ENCODE data around the gene PPP1R9B.
A peak's percentile ranks its signal among the peaks of the same experiment; 100 is the strongest.

The PPP1R9B gene

GRCh38 chr17:50103252-50103651, 47.2 kb downstream of the PPP1R9B start:
- no peak for DNase-seq (ENCODE audit: low read depth)

- DNase-seq (ENCODE audit: low read depth): no peak
These were observed 48.1 kb downstream of the PPP1R9B start for GRCh38 chr17:50102164-50102991.

- DNase-seq (ENCODE audit: low read depth): no peak
These were observed 48.9 kb downstream of the PPP1R9B start for GRCh38 chr17:50101346-50102163.

- no peak for DNase-seq (ENCODE audit: low read depth)
These were observed 49.5 kb downstream of the PPP1R9B start for GRCh38 chr17:50100921-50101345.

GRCh38 chr17:50100480-50100883, 50.0 kb downstream of the PPP1R9B start:
- no peak for DNase-seq (ENCODE audit: low read depth)

GRCh38 chr17:50099003-50099402, 51.5 kb downstream of the PPP1R9B start:
- no peak for DNase-seq (ENCODE audit: low read depth)

GRCh38 chr17:50098583-50098982, 51.9 kb downstream of the PPP1R9B start:
- DNase-seq (ENCODE audit: low read depth): no peak

- DNase-seq (ENCODE audit: low read depth): no peak
These were observed 52.6 kb downstream of the PPP1R9B start for GRCh38 chr17:50097926-50098325.

- DNase-seq (ENCODE audit: low read depth): no peak
These were observed 53.0 kb downstream of the PPP1R9B start for GRCh38 chr17:50097455-50097854.

- no peak for DNase-seq (ENCODE audit: low read depth)
These were observed 53.7 kb downstream of the PPP1R9B start for GRCh38 chr17:50096758-50097157.

GRCh38 chr17:50096092-50096491, 54.4 kb downstream of the PPP1R9B start:
- DNase-seq (ENCODE audit: low read depth): no peak

GRCh38 chr17:50095626-50096037, 54.8 kb downstream of the PPP1R9B start:
- DNase-seq (ENCODE audit: low read depth): no peak

- peak; percentile 80 for DNase-seq (ENCODE audit: low read depth)
These were observed 55.5 kb downstream of the PPP1R9B start, which contains the start of gene PDK2 for GRCh38 chr17:50094753-50095619. Gene PDK2 (plus strand): TSS chr17:50095351. CDS start chr17:50095436, 85 bp downstream.

GRCh38 chr17:50094243-50094752, 56.2 kb downstream of the PPP1R9B start:
- peak; percentile 36 for DNase-seq (ENCODE audit: low read depth)

- DNase-seq (ENCODE audit: low read depth): no peak
These were observed 56.7 kb downstream of the PPP1R9B start for GRCh38 chr17:50093807-50094206.

GRCh38 chr17:50093246-50093645, 57.2 kb downstream of the PPP1R9B start:
- no peak for DNase-seq (ENCODE audit: low read depth)

- no peak for DNase-seq (ENCODE audit: low read depth)
These were observed 58.6 kb downstream of the PPP1R9B start for GRCh38 chr17:50091918-50092285.

GRCh38 chr17:50090971-50091917, 59.2 kb downstream of the PPP1R9B start:
- DNase-seq (ENCODE audit: low read depth): no peak

GRCh38 chr17:50090071-50090470, 60.4 kb downstream of the PPP1R9B start:
- no peak for DNase-seq (ENCODE audit: low read depth)

GRCh38 chr17:50088952-50089825, 61.3 kb downstream of the PPP1R9B start:
- DNase-seq (ENCODE audit: low read depth): no peak

Measured in GM04503 (cell line).